22Rv1 (cell line): ENCODE results near the gene VWF.

Source experiments
- ZFX ChIP-seq: fragments of 450-650 bp; IDR thresholded peaks from 2 replicates; pipeline ENCODE4 v1.6.1; 2017; ENCODE audit warnings: antibody characterized with exemption, borderline replicate concordance
- TF ChIP-seq, protein P1 (sequence below): fragments of 450-650 bp; IDR thresholded peaks from 2 replicates; pipeline ENCODE4 v1.5.1; 2017; ENCODE audit warnings: mild to moderate bottlenecking

- TF ChIP-seq, protein P1, sequence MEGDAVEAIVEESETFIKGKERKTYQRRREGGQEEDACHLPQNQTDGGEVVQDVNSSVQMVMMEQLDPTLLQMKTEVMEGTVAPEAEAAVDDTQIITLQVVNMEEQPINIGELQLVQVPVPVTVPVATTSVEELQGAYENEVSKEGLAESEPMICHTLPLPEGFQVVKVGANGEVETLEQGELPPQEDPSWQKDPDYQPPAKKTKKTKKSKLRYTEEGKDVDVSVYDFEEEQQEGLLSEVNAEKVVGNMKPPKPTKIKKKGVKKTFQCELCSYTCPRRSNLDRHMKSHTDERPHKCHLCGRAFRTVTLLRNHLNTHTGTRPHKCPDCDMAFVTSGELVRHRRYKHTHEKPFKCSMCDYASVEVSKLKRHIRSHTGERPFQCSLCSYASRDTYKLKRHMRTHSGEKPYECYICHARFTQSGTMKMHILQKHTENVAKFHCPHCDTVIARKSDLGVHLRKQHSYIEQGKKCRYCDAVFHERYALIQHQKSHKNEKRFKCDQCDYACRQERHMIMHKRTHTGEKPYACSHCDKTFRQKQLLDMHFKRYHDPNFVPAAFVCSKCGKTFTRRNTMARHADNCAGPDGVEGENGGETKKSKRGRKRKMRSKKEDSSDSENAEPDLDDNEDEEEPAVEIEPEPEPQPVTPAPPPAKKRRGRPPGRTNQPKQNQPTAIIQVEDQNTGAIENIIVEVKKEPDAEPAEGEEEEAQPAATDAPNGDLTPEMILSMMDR, result no peak
- TF ChIP-seq ZFX, result no peak
These were observed 10.6 kb upstream of the VWF start for GRCh38 chr12:6135071-6135470.
